ENCODE data around the gene JPH3.

Gene JPH3

DNA sequence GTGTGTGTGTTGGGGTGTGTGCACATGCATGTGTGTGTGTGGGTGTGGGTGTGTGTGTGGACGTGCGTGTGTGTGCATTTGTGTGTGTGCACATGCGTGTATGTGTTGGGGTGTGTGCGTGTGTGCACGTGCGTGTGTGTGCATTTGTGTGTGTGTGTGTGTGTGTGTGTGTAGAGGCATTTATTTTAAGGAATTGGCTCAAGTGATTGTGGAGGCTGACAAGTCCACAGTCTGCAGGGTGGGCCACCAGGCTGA, 37.9 kb upstream of the JPH3 start:
- no peak for DNase-seq (ENCODE audit: low read depth)
- no peak overlapping the region for H3K4me3 ChIP-seq (ENCODE audit: low read length)
- TF ChIP-seq, protein P1, sequence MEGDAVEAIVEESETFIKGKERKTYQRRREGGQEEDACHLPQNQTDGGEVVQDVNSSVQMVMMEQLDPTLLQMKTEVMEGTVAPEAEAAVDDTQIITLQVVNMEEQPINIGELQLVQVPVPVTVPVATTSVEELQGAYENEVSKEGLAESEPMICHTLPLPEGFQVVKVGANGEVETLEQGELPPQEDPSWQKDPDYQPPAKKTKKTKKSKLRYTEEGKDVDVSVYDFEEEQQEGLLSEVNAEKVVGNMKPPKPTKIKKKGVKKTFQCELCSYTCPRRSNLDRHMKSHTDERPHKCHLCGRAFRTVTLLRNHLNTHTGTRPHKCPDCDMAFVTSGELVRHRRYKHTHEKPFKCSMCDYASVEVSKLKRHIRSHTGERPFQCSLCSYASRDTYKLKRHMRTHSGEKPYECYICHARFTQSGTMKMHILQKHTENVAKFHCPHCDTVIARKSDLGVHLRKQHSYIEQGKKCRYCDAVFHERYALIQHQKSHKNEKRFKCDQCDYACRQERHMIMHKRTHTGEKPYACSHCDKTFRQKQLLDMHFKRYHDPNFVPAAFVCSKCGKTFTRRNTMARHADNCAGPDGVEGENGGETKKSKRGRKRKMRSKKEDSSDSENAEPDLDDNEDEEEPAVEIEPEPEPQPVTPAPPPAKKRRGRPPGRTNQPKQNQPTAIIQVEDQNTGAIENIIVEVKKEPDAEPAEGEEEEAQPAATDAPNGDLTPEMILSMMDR (conservative IDR thresholded peaks at IDR 0.05; ENCODE audit: low read depth, low read length), result no peak

DNA sequence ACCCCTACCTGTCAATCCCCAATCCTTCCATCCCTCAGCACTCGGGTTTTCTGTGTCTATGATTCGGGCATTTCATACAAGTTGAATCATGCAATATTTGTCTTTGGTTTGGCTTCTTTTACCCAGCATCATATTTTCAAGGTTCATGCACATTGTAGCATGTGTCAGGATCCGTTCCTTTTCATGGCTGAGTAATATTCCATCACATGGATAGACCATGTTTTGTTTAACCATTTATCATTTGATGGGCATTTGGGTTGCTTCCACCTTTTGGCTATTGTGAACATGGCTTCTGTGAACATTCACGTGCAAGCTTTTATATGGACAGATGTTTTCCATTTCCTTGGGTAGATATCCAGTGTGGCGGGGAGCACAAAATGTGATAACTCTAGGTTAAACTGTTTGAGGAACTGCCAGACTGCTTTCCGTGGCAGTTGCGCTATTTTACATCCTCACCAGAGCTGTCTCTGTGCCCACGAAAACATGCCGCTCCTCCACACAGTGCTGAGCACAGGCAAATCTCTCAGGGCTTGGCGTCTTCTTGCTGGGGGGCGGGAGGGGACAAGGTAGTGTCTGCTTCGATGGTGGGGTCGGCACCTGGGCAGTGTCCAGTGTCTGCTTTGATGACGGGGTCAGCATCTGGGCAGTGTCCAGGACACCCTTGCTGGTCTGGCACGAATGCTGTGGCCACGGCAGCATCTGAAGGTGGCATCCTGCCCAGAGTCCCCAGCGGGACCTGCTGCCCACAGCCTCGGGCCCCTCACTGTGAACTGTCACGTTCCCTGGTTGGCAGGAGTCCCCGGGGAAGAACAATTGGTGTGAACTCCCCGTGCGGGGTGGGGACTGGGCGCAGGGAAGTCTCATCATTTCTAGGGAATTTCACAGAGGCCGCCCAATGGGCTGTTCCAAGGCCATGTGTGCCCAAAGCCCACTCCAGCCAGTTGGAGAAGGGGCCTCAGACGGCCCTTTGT, 32.4 kb upstream of the JPH3 start:
- DNase-seq (ENCODE audit: low read depth), result no peak
- TF ChIP-seq, protein P1 (conservative IDR thresholded peaks at IDR 0.05; ENCODE audit: low read depth, low read length), result no peak
- H3K4me3 ChIP-seq (ENCODE audit: low read length), result no peak overlapping the region

DNA sequence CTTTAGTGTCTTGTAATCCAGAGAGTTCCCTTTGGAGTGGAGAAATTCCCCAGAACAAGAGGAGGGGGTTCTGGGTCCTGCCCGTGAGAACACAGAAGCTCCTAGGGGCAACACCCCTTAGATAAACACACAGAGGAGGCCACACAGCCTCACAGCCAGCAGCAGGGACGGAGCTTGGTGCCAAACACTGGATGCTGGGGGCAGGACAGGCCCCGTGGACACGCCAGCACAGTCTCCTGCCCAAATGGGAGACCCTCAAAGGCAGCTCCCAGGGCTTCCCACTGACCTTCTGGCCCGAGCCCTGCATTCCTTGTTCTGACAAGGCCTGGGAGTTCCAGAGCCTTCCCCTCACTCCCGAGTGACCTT, 31.8 kb upstream of the JPH3 start:
- TF ChIP-seq, protein P1 (conservative IDR thresholded peaks at IDR 0.05; ENCODE audit: low read depth, low read length), result no peak
- no peak for DNase-seq (ENCODE audit: low read depth)

DNA sequence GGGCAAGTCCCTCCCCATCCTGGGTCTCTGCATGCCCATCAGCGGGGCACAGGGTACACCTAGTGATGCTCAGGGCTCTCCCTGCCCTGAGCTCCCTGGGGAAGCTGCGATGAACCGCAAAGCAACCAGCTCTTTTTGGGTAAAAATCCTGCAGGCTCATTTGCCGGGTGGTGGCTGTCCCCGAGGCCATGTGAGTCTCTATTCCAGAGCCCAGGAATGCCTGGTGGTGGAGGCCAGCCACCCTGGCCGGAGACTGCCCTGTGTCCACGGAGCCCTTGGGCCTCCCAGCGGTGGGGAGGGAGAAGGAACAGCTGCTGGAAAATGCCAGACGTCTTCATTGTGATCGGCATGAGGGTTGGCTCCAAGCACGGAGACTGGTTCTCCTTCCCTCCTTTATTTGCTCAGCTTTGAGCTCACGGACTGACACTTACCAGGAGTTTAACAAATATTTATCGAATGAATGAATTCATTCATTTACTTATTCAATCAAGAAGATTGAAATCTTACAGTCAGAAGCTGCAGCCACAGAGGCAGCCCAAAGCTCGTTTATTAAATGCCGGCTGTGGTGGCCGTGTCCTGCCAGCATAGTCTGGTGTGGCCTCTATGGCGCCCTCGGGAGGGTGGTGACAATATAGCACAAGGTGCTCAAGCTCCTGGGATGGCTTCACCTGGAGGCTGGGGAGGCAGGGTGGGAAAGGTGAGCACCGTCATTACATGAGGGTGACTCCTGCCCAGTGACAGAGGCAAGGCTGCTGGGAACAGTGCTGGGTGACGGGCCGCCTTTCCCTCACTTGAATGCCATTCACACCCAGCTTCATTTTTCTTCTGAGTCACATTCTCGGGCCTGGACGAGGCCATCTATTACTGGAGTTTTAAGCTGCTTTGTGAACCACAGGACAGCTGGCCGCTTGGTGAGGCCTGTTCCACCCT, 31.1 kb upstream of the JPH3 start:
- TF ChIP-seq, protein P1 (conservative IDR thresholded peaks at IDR 0.05; ENCODE audit: low read depth, low read length), result peak; percentile 63
- H3K4me3 ChIP-seq (ENCODE audit: low read length), result no peak overlapping the region
- no peak for DNase-seq (ENCODE audit: low read depth)

More for the DNA sequence above, 31.8 kb upstream of the JPH3 start:
- no peak overlapping the region for H3K4me3 ChIP-seq (ENCODE audit: low read length)

DNA sequence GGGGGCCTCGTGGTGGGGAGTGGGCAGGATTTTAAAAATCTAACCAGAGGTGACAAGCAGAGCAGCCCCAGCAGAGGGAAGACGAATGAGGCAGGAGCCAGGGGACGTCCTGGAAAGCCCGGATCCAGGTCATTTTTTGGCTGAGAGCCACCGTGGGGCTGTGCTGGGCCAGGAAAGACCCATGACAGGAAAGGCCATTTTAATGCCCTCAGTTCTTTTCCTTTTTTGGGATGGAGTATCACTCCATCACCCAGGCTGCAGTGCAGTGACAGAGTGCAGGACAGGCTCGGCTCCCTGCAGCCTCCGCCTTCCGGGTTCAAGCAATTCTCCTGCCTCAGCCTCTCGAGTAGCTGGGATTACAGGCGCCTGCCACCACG, 30.5 kb upstream of the JPH3 start:
- no peak for DNase-seq (ENCODE audit: low read depth)

DNA sequence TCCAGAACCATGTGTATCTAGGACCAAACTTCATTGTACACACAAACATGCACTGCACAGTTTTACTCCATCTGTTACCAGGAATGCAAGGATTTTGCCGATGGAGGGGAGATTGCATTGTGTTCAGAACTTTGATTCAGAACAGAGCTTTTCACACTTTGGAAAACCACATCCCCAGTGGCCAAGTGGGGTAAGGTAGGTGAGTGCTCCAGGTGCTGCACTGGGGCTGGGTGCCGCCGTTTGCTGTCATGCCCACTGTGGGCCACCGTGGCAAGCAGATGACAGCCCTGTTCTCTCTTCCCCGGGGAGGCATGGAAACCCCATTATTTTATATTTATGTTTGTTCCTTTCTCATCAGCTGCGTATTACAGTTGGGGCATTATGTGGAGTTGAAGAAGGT, 29.3 kb upstream of the JPH3 start:
- DNase-seq (ENCODE audit: low read depth), result no peak
- TF ChIP-seq, protein P1 (conservative IDR thresholded peaks at IDR 0.05; ENCODE audit: low read depth, low read length), result no peak
- H3K4me3 ChIP-seq (ENCODE audit: low read length), result no peak overlapping the region

More for the DNA sequence above, 30.5 kb upstream of the JPH3 start:
- no peak overlapping the region for H3K4me3 ChIP-seq (ENCODE audit: low read length)
- TF ChIP-seq, protein P1 (conservative IDR thresholded peaks at IDR 0.05; ENCODE audit: low read depth, low read length), result no peak
